Fibroblast of lung (primary cell): ENCODE results near the gene E2F2.

Experiments used
- CTCF ChIP-seq, 2 donors: IDR thresholded peaks in 1 of 2; conservative IDR thresholded peaks in 1 of 2; 1 replicate in 1 of 2; 2 replicates in 1 of 2; pipeline ENCODE4 v1.5.1; 2011 to 2012; ENCODE audit warnings: low read length in 2 of 2, control low read depth in 1 of 2, inconsistent platforms in 1 of 2, low read depth in 1 of 2, mild to moderate bottlenecking in 1 of 2
- EZH2 ChIP-seq: IDR thresholded peaks from 2 replicates; pipeline ENCODE4 v1.5.1; 2012; ENCODE audit warnings: low read length, control low read depth, mild to moderate bottlenecking; ENCODE audit errors: missing control alignments

GRCh38 chr1:23570001-23570691 lies 39.1 kb upstream of the E2F2 start:
- TF ChIP-seq EZH2 (no peak), CTCF (conservative IDR thresholded peaks at IDR 0.05 in 1 of 2, IDR thresholded peaks at IDR 0.05 in 1 of 2; ENCODE audit: low read depth in 1 of 2, low read length in 2 of 2) (no peak)
